Panc1 (cell line): ENCODE data around the gene HOMER2. TPM values are rescaled to one million over a fixed set of nuclear protein-coding genes. Genes with fewer than 3 reads are reported as not detected.

Experiments
- ATAC-seq: fragments of 200-7000 bp; cut with Tn5 transposase; 2 replicates; pipeline ENCODE4 v1.9.1; 2020; ENCODE audit warnings: mild to moderate bottlenecking, moderate library complexity
- BruUV-seq: library from RNA; stranded (reverse); fragments of 400-500 nt; replicated peaks from 2 replicates; lab custom pipeline; 2021; lab: Mats Ljungman, UMichigan
- CTCF ChIA-PET: fragments of 300-600 bp; sonication (Branson Sonifier 250); formaldehyde crosslinking; loops from one replicate; lab custom pipeline; 2022; ENCODE audit warnings: antibody characterized with exemption; lab: Charles Lee
- POLR2A ChIA-PET: fragments of 300-600 bp; sonication (Branson Sonifier 250); formaldehyde crosslinking; loops from one replicate; lab custom pipeline; 2022; ENCODE audit warnings: antibody characterized with exemption; lab: Charles Lee
- DNase-seq: peaks from one replicate; pipeline ENCODE4 v3.0.0-alpha.2; 2010; ENCODE audit warnings: low read depth, low spot score
- H3K27ac ChIP-seq: 2 replicates; pipeline ENCODE4 v1.5.1; 2011; ENCODE audit warnings: mild to moderate bottlenecking, low read length, inconsistent platforms
- H3K27me3 ChIP-seq: fragments of 200-500 bp; sonication (Bioruptor generic); 2 replicates; pipeline ENCODE4 v1.6.0; 2014; ENCODE audit warnings: low read length, inconsistent platforms; ENCODE audit not compliant: control insufficient read depth, insufficient read depth
- H3K36me3 ChIP-seq: fragments of 200-500 bp; sonication (Bioruptor generic); 2 replicates; pipeline ENCODE4 v1.5.1; 2014; ENCODE audit warnings: inconsistent platforms, mild to moderate bottlenecking, low read length, moderate library complexity; ENCODE audit not compliant: control insufficient read depth, insufficient read depth
- H3K4me1 ChIP-seq: 2 replicates; pipeline ENCODE4 v1.5.1; 2011; ENCODE audit warnings: inconsistent platforms, mild to moderate bottlenecking, low read length, moderate library complexity; ENCODE audit not compliant: control insufficient read depth, insufficient read depth
- H3K4me3 ChIP-seq, 2 experiments: 2 replicates each; pipeline ENCODE4 v1.5.1; 2011 to 2012; ENCODE audit warnings: low read depth in 2 of 2, low read length in 2 of 2, mild to moderate bottlenecking in 2 of 2, inconsistent platforms in 1 of 2, moderate library complexity in 1 of 2
- H3K9me3 ChIP-seq: fragments of 200-500 bp; sonication (Bioruptor generic); 2 replicates; pipeline ENCODE4 v1.5.1; 2014; ENCODE audit warnings: low read depth, mild to moderate bottlenecking, inconsistent platforms, low read length, moderate library complexity; ENCODE audit not compliant: control insufficient read depth, insufficient read depth
- POLR2AphosphoS5 ChIP-seq: IDR thresholded peaks from 2 replicates; pipeline ENCODE4 v1.6.1; 2012; ENCODE audit warnings: mild to moderate bottlenecking, low read depth, low read length, moderate library complexity
- SIN3A ChIP-seq: IDR thresholded peaks from 2 replicates; pipeline ENCODE4 v1.6.1; 2012; ENCODE audit warnings: low read depth, mild to moderate bottlenecking, low read length, moderate library complexity, borderline replicate concordance; ENCODE audit not compliant: insufficient read depth
- TCF7L2 ChIP-seq: IDR thresholded peaks from 2 replicates; pipeline ENCODE4 v1.6.1; 2011; ENCODE audit warnings: mild to moderate bottlenecking, low read depth, low read length, inconsistent platforms
- in situ Hi-C: cut with HindIII; loops from 2 replicates; pipeline ENCODE4 v1.10.0; 2016; ENCODE audit warnings: low sequenced_read_pairs, low pct_unique_long_range_greater_than_20kb
- intact Hi-C: fragments of 100-400 bp; cut with micrococcal nuclease; formaldehyde crosslinking; loops from one replicate; pipeline ENCODE4 v1.10.0; 2022; ENCODE audit not compliant: unreplicated experiment
- total RNA-seq: library from RNA; stranded (reverse); gene quantifications from one replicate; pipeline ENCODE4 v1.2.1, GENCODE V29; 2021; ENCODE audit not compliant: unreplicated experiment
- TF ChIP-seq, protein P1 (sequence below): fragments of 450-650 bp; IDR thresholded peaks from 2 replicates; pipeline ENCODE4 v1.5.1; 2017; ENCODE audit warnings: mild to moderate bottlenecking
- TF ChIP-seq, protein P2 (sequence below), 2 experiments: IDR thresholded peaks; 2 replicates each; pipeline ENCODE4 v1.6.1; 2011 to 2012; ENCODE audit warnings: low read depth in 2 of 2, control low read depth in 1 of 2, low read length in 1 of 2, mild to moderate bottlenecking in 1 of 2, moderate library complexity in 1 of 2; ENCODE audit not compliant: insufficient read depth in 1 of 2

The HOMER2 gene
- total RNA-seq, 1 experiment from 2014 or later, result 35.9 TPM

DNA sequence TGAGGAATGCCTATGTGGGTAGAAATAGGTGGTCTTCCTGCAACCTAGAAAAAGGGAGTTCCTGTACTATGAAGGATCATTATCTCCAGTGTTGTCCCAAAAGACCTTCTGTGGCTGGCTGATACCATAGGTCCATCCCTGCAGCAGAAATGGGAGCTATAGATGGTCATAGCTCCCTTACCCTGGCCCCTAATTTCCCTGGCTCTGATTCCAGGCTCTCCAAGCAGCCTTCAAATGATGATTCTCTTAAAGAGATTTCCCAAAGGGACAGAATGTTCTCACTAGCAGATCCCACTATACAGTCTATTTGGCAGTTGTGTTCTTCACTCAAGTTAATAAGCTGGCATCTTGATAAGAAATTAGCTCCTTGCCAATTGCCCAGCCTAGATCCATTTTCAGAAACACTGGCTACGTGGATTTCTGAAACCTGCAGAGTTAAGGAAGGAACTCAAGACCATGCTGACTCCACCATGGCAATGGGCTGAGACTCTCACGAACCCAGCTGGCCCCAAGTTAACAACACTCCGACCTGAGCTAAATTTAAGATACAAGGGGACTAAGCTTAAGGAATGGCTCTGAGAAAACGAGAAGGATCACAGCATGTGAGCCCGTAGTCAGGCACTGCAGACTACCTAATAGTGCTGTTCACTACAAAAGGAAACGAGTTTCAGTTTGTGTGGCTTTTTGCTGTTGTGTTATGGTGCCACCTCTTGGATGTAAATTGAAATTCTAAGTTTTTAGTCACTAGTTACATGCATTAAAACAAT, 47.6 kb upstream of the HOMER2 start:
- peak overlapping the region; percentile 25 to 52 for H3K4me3 ChIP-seq
- peaks cover 3% of the 10 kb centered on the region; the same call in 1 of the 2 replicates for H3K36me3 ChIP-seq
- ChIA-PET POLR2A (no interaction called here), CTCF (interaction anchor here (0.8 to 1.6 kb wide), 3 partner anchors 150 to 446 kb away, joined by 3 to 4 read pairs (median 3); no protein-coding TSS in a partner anchor)
- no TSS peak for BruUV-seq
- H3K27me3 ChIP-seq, result no peaks in the 10 kb centered on the region
- peak; percentile 51 for DNase-seq
- peak overlapping the region; percentile 58 for H3K27ac ChIP-seq
- H3K9me3 ChIP-seq, result no peaks in the 10 kb centered on the region
- in situ Hi-C loops (no loop called here), intact Hi-C loops (loop anchor here (2.0 kb wide), 2 partner anchors 149 to 459 kb away; partner anchors contain the start of gene RPS17)
- TF ChIP-seq SIN3A (no peak), TCF7L2 (no peak), POLR2AphosphoS5 (no peak)
- TF ChIP-seq, protein P1, sequence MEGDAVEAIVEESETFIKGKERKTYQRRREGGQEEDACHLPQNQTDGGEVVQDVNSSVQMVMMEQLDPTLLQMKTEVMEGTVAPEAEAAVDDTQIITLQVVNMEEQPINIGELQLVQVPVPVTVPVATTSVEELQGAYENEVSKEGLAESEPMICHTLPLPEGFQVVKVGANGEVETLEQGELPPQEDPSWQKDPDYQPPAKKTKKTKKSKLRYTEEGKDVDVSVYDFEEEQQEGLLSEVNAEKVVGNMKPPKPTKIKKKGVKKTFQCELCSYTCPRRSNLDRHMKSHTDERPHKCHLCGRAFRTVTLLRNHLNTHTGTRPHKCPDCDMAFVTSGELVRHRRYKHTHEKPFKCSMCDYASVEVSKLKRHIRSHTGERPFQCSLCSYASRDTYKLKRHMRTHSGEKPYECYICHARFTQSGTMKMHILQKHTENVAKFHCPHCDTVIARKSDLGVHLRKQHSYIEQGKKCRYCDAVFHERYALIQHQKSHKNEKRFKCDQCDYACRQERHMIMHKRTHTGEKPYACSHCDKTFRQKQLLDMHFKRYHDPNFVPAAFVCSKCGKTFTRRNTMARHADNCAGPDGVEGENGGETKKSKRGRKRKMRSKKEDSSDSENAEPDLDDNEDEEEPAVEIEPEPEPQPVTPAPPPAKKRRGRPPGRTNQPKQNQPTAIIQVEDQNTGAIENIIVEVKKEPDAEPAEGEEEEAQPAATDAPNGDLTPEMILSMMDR, result peak; percentile 80
- TF ChIP-seq, protein P2, sequence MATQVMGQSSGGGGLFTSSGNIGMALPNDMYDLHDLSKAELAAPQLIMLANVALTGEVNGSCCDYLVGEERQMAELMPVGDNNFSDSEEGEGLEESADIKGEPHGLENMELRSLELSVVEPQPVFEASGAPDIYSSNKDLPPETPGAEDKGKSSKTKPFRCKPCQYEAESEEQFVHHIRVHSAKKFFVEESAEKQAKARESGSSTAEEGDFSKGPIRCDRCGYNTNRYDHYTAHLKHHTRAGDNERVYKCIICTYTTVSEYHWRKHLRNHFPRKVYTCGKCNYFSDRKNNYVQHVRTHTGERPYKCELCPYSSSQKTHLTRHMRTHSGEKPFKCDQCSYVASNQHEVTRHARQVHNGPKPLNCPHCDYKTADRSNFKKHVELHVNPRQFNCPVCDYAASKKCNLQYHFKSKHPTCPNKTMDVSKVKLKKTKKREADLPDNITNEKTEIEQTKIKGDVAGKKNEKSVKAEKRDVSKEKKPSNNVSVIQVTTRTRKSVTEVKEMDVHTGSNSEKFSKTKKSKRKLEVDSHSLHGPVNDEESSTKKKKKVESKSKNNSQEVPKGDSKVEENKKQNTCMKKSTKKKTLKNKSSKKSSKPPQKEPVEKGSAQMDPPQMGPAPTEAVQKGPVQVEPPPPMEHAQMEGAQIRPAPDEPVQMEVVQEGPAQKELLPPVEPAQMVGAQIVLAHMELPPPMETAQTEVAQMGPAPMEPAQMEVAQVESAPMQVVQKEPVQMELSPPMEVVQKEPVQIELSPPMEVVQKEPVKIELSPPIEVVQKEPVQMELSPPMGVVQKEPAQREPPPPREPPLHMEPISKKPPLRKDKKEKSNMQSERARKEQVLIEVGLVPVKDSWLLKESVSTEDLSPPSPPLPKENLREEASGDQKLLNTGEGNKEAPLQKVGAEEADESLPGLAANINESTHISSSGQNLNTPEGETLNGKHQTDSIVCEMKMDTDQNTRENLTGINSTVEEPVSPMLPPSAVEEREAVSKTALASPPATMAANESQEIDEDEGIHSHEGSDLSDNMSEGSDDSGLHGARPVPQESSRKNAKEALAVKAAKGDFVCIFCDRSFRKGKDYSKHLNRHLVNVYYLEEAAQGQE (IDR thresholded peaks at IDR 0.05; ENCODE audit: insufficient read depth in 1 of 2, low read depth in 2 of 2, low read length in 1 of 2), result no peak
- H3K4me1 ChIP-seq, result no peaks in the 10 kb centered on the region
- ATAC-seq, result peak; percentile 82

DNA sequence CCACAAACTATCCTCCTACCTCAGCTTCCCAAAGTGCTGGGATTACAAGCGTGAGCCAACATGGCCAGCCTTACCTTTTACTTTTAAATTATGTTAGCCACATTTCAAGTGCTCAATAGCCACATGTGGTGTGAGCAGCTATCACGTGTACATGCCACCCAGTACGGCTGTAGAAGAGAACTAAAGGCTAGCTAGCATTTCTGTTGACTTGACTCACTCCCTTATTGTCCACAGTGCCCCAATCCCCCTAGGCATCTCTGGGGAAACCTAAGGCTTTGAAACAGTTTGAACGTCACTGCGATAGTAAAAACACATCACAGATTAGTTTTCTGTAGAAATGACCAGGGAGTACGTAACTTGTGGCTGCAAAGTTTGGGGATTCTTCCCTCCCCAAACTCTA, 46.9 kb upstream of the HOMER2 start:
- Histone ChIP-seq H3K4me1 (no peaks in the 10 kb centered on the region), H3K4me3 (no peak overlapping the region), H3K36me3 (peaks cover 2% of the 10 kb centered on the region; the same call in 1 of the 2 replicates), H3K27me3 (no peaks in the 10 kb centered on the region), H3K9me3 (no peaks in the 10 kb centered on the region), H3K27ac (no peak overlapping the region)
- POLR2A ChIA-PET, result interaction anchor here (0.6 kb wide), 1 partner anchor 414 kb away, joined by 3 read pairs; no protein-coding TSS in a partner anchor
- intact Hi-C loops, result no loop called here
- CTCF ChIA-PET, result interaction anchor here (0.7 to 1.6 kb wide), 4 partner anchors 10 to 445 kb away, joined by 3 to 4 read pairs (median 3); no protein-coding TSS in a partner anchor
- TF ChIP-seq SIN3A, result no peak
- BruUV-seq, result no TSS peak
- no peak for DNase-seq
- in situ Hi-C loops, result no loop called here
- ATAC-seq, result peak; percentile 38; the same call in 1 of the 2 replicates
